Peyer's patch (tissue), 4 donors: ENCODE data around the gene MFF.

Experiments
- POLR2A ChIP-seq, 2 donors: fragments of 450-650 bp; IDR thresholded peaks; one replicate each; pipeline ENCODE4 v1.5.1; 2017; ENCODE audit warnings: antibody characterized with exemption in 2 of 2, mild to moderate bottlenecking in 2 of 2, moderate library complexity in 2 of 2
- TF ChIP-seq, protein P1 (sequence below), 6 experiments: fragments of 450-650 bp in 4 of 6; fragments of 200-600 bp in 2 of 6; sonication (generic) in 1 of 6; IDR thresholded peaks; one replicate each; pipeline ENCODE4 v1.5.1; 2017 to 2019; ENCODE audit warnings: antibody characterized with exemption in 6 of 6, mild to moderate bottlenecking in 3 of 6, moderate library complexity in 1 of 6

DNA sequence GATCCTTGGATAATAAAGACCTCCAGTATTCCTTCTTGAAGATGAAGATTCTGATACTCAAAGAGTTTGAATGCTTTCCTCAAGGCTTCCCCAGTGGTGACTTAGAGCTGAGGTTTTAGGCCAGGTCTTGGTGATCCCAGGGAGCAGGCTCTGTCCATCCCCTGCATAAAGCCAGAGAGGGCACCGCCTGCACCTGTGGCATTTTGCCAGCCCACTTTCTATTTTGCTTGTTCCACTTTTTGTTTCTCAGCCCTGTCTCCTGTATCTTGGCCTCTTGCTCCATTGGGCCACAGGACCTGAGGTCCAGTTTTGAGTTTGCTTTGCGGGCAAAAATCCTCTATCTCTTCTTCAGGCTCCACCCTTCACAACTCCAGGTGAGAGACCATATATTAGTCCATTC, 69.3 kb downstream of the MFF start:
- TF ChIP-seq, protein P1, sequence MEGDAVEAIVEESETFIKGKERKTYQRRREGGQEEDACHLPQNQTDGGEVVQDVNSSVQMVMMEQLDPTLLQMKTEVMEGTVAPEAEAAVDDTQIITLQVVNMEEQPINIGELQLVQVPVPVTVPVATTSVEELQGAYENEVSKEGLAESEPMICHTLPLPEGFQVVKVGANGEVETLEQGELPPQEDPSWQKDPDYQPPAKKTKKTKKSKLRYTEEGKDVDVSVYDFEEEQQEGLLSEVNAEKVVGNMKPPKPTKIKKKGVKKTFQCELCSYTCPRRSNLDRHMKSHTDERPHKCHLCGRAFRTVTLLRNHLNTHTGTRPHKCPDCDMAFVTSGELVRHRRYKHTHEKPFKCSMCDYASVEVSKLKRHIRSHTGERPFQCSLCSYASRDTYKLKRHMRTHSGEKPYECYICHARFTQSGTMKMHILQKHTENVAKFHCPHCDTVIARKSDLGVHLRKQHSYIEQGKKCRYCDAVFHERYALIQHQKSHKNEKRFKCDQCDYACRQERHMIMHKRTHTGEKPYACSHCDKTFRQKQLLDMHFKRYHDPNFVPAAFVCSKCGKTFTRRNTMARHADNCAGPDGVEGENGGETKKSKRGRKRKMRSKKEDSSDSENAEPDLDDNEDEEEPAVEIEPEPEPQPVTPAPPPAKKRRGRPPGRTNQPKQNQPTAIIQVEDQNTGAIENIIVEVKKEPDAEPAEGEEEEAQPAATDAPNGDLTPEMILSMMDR (IDR thresholded peaks at IDR 0.05) = no peak
- TF ChIP-seq POLR2A (IDR thresholded peaks at IDR 0.05) = no peak
